ENCODE data around the gene BAK1.

The BAK1 gene

DNA sequence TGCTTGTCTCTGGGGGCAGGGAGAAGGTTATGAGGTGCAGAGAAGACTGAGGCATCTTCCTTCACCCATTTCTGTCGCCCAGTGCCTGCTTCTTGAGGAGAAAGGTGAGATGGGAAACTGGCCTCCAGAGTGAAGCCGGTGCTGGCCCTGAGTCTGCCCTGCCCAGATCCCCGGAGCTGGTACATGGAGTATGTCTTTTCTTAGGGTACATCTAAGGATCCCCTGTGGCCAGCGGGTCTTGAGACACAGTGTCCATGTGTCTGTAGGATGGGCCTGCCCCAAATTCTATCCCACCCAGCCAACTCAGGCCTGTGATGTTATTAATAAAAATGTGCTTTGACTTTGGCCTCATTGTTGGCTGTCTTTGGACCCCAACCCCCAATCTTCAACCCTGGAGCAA, 8.8 kb upstream of the BAK1 start:
- no peak overlapping the region for H3K4me3 ChIP-seq (ENCODE audit: insufficient read depth, low read depth, low read length, poor library complexity, severe bottlenecking)
- H3K4me1 ChIP-seq (ENCODE audit: control insufficient read depth, insufficient read depth, low read length, poor library complexity, severe bottlenecking) = peaks cover 21% of the 10 kb centered on the region
- DNase-seq = no peak
- H3K27ac ChIP-seq (ENCODE audit: insufficient read depth, low read length, poor library complexity, severe bottlenecking) = no peak overlapping the region
- H3K36me3 ChIP-seq (ENCODE audit: control insufficient read depth, insufficient read depth, low read length) = no peaks in the 10 kb centered on the region
- no peaks in the 10 kb centered on the region for H3K27me3 ChIP-seq (replicated peaks; ENCODE audit: control insufficient read depth, insufficient read depth, low read length, poor library complexity, severe bottlenecking)
- no peaks in the 10 kb centered on the region for H3K9me3 ChIP-seq (ENCODE audit: control insufficient read depth, low read length)

DNA sequence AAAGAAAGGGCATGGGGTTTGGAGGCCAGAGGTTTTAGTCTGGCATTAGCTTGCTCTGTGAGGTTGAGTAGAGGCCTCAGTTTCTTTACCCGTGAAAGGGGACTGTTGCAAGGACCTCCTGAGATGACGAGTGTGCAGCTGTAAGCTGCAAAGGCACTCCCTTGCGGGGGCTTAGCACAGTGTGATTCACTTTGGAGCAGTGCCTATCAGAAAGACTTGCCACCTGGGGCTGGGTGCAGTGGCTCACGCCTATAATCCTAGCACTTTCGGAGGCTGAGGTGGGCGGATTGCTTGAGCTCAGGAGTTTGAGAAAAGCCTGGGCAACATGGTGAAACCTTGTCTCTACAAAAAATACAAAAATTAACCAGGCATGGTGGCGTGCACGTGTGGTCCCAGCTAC, 7.5 kb upstream of the BAK1 start:
- Histone ChIP-seq H3K4me3 (ENCODE audit: insufficient read depth, low read depth, low read length, poor library complexity, severe bottlenecking) (no peak overlapping the region), H3K9me3 (ENCODE audit: control insufficient read depth, low read length) (no peaks in the 10 kb centered on the region), H3K36me3 (ENCODE audit: control insufficient read depth, insufficient read depth, low read length) (no peaks in the 10 kb centered on the region), H3K4me1 (ENCODE audit: control insufficient read depth, insufficient read depth, low read length, poor library complexity, severe bottlenecking) (peaks cover 11% of the 10 kb centered on the region), H3K27me3 (replicated peaks; ENCODE audit: control insufficient read depth, insufficient read depth, low read length, poor library complexity, severe bottlenecking) (no peaks in the 10 kb centered on the region), H3K27ac (ENCODE audit: insufficient read depth, low read length, poor library complexity, severe bottlenecking) (no peak overlapping the region)
- no peak for DNase-seq

DNA sequence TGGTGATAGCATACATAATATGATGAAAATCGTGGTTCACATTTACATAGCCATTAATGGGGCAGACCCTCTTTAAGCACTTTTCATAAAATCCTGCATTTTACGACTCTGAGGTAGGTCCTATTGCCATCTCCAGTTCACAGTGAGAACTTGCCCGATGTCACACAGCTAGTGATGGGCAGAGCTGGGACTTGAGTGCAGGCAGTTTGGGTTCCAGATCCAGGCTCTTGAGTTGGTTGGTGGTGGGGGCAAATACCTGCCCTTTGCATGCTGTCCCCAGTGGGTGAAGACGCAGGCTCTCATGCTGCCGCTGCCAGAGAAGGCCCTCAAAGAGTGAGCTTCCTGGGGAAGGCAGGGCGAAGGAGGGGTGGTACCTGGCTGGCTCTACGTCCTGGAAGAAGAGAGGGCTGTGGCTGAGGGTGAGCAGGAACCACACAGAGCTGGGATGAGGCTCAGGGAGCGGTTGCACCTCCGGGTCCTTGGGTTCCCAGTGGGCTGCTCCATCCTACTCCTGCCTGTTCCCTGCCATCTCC, 6.1 kb upstream of the BAK1 start:
- DNase-seq = no peak
- no peaks in the 10 kb centered on the region for H3K9me3 ChIP-seq (ENCODE audit: control insufficient read depth, low read length)
- H3K36me3 ChIP-seq (ENCODE audit: control insufficient read depth, insufficient read depth, low read length) = no peaks in the 10 kb centered on the region
- no peak overlapping the region for H3K4me3 ChIP-seq (ENCODE audit: insufficient read depth, low read depth, low read length, poor library complexity, severe bottlenecking)
- H3K4me1 ChIP-seq (ENCODE audit: control insufficient read depth, insufficient read depth, low read length, poor library complexity, severe bottlenecking) = peaks cover 11% of the 10 kb centered on the region
- H3K27me3 ChIP-seq (replicated peaks; ENCODE audit: control insufficient read depth, insufficient read depth, low read length, poor library complexity, severe bottlenecking) = no peaks in the 10 kb centered on the region
- H3K27ac ChIP-seq (ENCODE audit: insufficient read depth, low read length, poor library complexity, severe bottlenecking) = no peak overlapping the region

DNA sequence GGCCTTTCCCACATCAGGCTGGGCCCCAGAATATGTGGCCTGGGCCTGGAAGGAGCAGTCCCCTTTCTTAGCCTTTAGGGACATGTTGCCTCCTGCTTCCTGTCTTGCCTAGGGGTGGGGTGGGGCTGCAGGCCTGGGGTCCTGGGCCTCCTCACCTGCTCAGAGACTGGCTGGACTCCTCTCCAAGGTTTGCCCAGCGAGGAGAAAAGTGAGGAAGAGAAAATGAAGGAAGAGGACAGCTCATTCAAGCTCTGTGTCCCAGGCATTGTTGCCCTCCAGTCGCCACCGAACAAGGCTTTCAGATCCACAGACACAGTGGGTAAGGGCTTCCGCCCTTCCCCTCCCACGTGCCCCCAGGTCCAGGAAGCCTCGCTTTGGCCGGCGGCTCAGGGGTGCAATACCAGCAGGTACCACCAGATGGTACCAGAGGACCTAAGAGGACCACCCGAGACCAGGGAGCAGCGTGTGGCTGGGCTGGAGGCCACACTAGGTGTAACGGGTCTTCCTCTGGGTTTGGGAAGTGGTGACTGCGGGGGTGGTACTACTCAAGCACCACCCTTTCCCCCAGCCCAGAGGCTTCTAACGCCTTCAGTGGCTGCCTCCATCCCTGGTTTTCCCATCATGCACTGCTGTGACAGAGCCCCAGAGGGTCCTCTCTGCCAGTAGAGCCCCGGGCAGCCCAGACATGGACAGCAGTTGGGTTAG, 5.5 kb upstream of the BAK1 start:
- Histone ChIP-seq H3K36me3 (ENCODE audit: control insufficient read depth, insufficient read depth, low read length) (no peaks in the 10 kb centered on the region), H3K27ac (ENCODE audit: insufficient read depth, low read length, poor library complexity, severe bottlenecking) (peak overlapping the region; percentile 30), H3K9me3 (ENCODE audit: control insufficient read depth, low read length) (no peaks in the 10 kb centered on the region), H3K27me3 (replicated peaks; ENCODE audit: control insufficient read depth, insufficient read depth, low read length, poor library complexity, severe bottlenecking) (no peaks in the 10 kb centered on the region), H3K4me3 (ENCODE audit: insufficient read depth, low read depth, low read length, poor library complexity, severe bottlenecking) (no peak overlapping the region), H3K4me1 (ENCODE audit: control insufficient read depth, insufficient read depth, low read length, poor library complexity, severe bottlenecking) (peaks cover 11% of the 10 kb centered on the region)
- peak; percentile 77 to 80 (median 79) for DNase-seq

DNA sequence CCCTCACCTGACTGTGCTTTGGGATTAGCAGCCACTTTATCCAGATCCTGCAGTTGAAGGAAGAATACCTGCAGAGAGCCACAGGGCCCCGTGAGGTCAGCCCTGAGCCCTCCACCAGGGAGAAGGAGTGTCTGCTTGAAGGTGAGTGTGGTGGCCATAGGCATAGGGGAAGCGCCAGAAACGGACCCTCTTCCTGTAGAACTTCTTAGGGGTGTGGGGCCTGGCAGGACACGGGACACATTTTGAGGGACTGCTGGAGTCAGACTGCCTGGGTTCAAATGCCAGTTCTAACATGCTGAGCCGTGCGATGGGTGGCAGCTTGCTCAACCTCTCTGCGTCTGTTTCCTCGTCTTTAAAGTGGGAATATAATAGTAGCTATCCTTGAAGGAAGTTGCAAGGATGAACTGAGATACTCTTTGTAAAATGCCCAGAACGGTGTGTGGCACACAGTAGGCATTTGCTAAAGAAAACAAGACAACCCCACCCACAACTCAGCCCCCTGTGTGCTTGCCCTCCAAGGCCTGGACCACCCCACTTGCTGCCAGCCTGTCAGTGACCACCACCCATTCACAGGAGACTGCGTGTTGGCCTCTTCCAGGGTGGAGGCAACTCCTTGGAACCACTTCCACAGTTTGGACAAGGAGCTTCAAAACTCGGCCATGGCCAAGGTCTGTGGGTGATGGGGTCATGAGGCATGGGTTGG, 4.8 kb upstream of the BAK1 start:
- Histone ChIP-seq H3K4me3 (ENCODE audit: insufficient read depth, low read depth, low read length, poor library complexity, severe bottlenecking) (no peak overlapping the region), H3K36me3 (ENCODE audit: control insufficient read depth, insufficient read depth, low read length) (no peaks in the 10 kb centered on the region), H3K27ac (ENCODE audit: insufficient read depth, low read length, poor library complexity, severe bottlenecking) (peak overlapping the region; percentile 30), H3K4me1 (ENCODE audit: control insufficient read depth, insufficient read depth, low read length, poor library complexity, severe bottlenecking) (peaks cover 15% of the 10 kb centered on the region), H3K9me3 (ENCODE audit: control insufficient read depth, low read length) (no peaks in the 10 kb centered on the region), H3K27me3 (replicated peaks; ENCODE audit: control insufficient read depth, insufficient read depth, low read length, poor library complexity, severe bottlenecking) (no peaks in the 10 kb centered on the region)
- no peak for DNase-seq

DNA sequence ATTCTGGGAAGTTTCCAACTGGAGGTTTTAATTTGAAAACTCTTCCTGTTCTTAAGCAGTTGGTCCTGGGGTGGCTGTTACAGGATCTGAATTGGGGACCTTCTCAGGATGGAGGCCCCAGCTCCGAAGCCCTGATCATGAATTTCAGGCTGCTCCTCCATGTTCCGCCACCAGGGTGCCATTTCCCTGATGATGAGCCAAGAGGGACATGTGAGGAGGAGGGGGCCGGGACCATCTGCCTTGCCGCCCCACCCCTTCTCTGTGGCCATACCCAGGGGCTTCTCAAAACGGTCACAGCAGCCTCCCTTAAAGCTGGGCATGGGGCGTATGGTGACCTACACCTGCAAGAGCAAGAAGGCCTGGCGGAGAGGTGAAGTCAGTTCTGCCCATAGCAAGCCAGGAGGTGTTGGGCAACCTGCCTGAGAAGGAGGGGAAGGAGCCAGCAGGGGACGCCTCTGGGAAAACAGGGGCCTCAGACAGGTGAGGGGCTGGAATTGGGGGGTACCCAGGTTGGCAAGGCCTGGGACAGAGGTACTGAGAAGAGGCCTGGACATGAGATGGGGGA, 3.6 kb upstream of the BAK1 start:
- Histone ChIP-seq H3K27me3 (replicated peaks; ENCODE audit: control insufficient read depth, insufficient read depth, low read length, poor library complexity, severe bottlenecking) (no peaks in the 10 kb centered on the region), H3K36me3 (ENCODE audit: control insufficient read depth, insufficient read depth, low read length) (no peaks in the 10 kb centered on the region), H3K27ac (ENCODE audit: insufficient read depth, low read length, poor library complexity, severe bottlenecking) (no peak overlapping the region), H3K4me3 (ENCODE audit: insufficient read depth, low read depth, low read length, poor library complexity, severe bottlenecking) (no peak overlapping the region), H3K9me3 (ENCODE audit: control insufficient read depth, low read length) (no peaks in the 10 kb centered on the region), H3K4me1 (ENCODE audit: control insufficient read depth, insufficient read depth, low read length, poor library complexity, severe bottlenecking) (peaks cover 15% of the 10 kb centered on the region)
- no peak for DNase-seq

DNA sequence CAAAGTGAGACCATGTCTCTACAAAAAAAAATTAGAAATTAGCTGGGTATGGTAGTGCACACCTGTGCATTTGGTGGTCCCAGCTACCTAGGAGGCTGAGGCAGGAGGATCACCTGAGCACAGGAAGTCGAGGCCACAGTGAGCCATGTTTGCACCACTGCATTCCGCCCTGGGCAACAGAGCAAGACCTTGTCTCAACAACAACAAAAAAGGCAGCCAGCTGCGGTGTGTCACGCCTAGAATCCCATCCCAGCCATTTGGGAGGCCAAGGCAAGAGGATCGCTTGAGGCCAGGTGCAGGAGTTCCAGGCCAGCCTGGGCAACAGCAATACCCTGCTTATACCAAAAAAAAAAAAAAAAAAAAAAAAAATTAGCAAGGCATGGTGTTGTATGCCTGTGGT, 1.1 kb upstream of the BAK1 start:
- H3K27me3 ChIP-seq (replicated peaks; ENCODE audit: control insufficient read depth, insufficient read depth, low read length, poor library complexity, severe bottlenecking) = no peaks in the 10 kb centered on the region
- peaks cover 11% of the 10 kb centered on the region for H3K36me3 ChIP-seq (ENCODE audit: control insufficient read depth, insufficient read depth, low read length)
- no peak for DNase-seq
- H3K4me3 ChIP-seq (ENCODE audit: insufficient read depth, low read depth, low read length, poor library complexity, severe bottlenecking) = no peak overlapping the region
- H3K4me1 ChIP-seq (ENCODE audit: control insufficient read depth, insufficient read depth, low read length, poor library complexity, severe bottlenecking) = peaks cover 31% of the 10 kb centered on the region
- H3K27ac ChIP-seq (ENCODE audit: insufficient read depth, low read length, poor library complexity, severe bottlenecking) = no peak overlapping the region
- H3K9me3 ChIP-seq (ENCODE audit: control insufficient read depth, low read length) = no peaks in the 10 kb centered on the region

DNA sequence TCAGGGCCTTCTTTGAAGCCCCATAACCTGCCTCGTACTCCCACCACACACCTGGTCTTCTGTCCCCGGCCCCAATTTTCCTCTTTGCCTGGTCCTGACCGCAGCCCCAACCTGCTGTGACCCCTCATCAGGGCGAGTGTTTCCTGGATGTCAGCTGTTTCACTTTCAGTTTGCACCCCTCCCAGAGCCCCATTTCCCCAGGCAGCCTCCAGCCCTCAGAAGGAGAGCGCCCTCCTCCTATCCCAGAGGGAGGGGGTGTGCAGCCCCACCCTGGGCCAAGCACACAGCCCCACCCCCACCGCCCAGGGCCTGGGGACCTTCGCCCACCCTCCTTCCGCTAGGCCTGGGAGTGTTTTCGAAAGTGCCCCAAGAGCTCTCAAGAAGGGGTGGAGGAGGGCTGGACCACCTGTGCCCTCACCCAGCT, 1.5 kb downstream of the BAK1 start:
- H3K9me3 ChIP-seq (ENCODE audit: control insufficient read depth, low read length) = no peaks in the 10 kb centered on the region

DNA sequence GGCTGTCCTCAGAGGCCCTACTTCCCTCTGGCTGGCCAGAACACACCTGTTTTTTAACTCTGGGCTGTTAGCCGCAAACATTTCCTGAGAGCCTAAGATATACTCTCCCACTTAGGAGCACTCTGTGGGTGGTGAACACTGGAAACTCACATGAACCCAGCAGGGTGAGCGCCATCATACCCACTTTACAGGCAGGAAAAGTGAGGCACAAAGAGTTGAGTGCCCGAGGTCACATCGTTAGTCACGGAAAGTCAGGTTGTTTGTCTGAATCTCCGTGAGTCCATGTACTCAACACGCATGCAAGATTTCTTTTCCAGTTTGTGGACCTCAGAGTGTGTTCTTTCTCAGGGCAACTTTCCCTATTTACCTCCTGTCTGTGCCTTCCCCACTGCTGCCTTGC, 1.9 kb downstream of the BAK1 start:
- no peak for DNase-seq
- Histone ChIP-seq H3K9me3 (ENCODE audit: control insufficient read depth, low read length) (no peaks in the 10 kb centered on the region), H3K27me3 (replicated peaks; ENCODE audit: control insufficient read depth, insufficient read depth, low read length, poor library complexity, severe bottlenecking) (no peaks in the 10 kb centered on the region), H3K4me1 (ENCODE audit: control insufficient read depth, insufficient read depth, low read length, poor library complexity, severe bottlenecking) (peaks cover 20% of the 10 kb centered on the region), H3K36me3 (ENCODE audit: control insufficient read depth, insufficient read depth, low read length) (peaks cover 41% of the 10 kb centered on the region), H3K4me3 (ENCODE audit: insufficient read depth, low read depth, low read length, poor library complexity, severe bottlenecking) (peak overlapping the region; percentile 93), H3K27ac (ENCODE audit: insufficient read depth, low read length, poor library complexity, severe bottlenecking) (peak overlapping the region; percentile 89)

More for the DNA sequence above, 1.5 kb downstream of the BAK1 start:
- peak overlapping the region; percentile 93 for H3K4me3 ChIP-seq (ENCODE audit: insufficient read depth, low read depth, low read length, poor library complexity, severe bottlenecking)
- peak overlapping the region; percentile 89 for H3K27ac ChIP-seq (ENCODE audit: insufficient read depth, low read length, poor library complexity, severe bottlenecking)
- no peaks in the 10 kb centered on the region for H3K27me3 ChIP-seq (replicated peaks; ENCODE audit: control insufficient read depth, insufficient read depth, low read length, poor library complexity, severe bottlenecking)
- H3K4me1 ChIP-seq (ENCODE audit: control insufficient read depth, insufficient read depth, low read length, poor library complexity, severe bottlenecking) = peaks cover 20% of the 10 kb centered on the region
- peak in 2 of 3 donors; percentile 27 to 52 for DNase-seq
- H3K36me3 ChIP-seq (ENCODE audit: control insufficient read depth, insufficient read depth, low read length) = peaks cover 37% of the 10 kb centered on the region

DNA sequence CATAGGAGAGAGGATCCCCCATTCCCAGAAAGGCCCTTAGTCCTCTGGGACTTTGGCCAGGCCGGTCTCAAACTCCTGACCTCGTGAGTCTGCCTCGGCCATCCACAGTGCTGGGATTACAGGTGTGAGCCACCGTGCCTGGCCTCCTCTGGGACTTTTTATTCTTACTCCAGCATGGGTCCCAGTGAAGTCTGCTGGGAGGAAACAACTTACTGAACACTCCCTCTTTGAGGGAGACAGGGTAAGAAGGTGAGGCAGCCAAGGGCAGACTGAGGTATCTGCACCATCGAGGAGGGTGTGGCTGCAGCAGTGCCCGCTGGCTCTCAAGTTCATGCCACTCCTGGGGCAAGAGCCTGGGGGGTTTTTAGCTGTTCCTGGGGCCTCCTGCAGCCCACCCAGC, 2.4 kb downstream of the BAK1 start:
- peaks cover 20% of the 10 kb centered on the region for H3K4me1 ChIP-seq (ENCODE audit: control insufficient read depth, insufficient read depth, low read length, poor library complexity, severe bottlenecking)
- peak overlapping the region; percentile 93 for H3K4me3 ChIP-seq (ENCODE audit: insufficient read depth, low read depth, low read length, poor library complexity, severe bottlenecking)
- H3K36me3 ChIP-seq (ENCODE audit: control insufficient read depth, insufficient read depth, low read length) = peaks cover 41% of the 10 kb centered on the region
- no peaks in the 10 kb centered on the region for H3K27me3 ChIP-seq (replicated peaks; ENCODE audit: control insufficient read depth, insufficient read depth, low read length, poor library complexity, severe bottlenecking)
- peak overlapping the region; percentile 89 for H3K27ac ChIP-seq (ENCODE audit: insufficient read depth, low read length, poor library complexity, severe bottlenecking)
- H3K9me3 ChIP-seq (ENCODE audit: control insufficient read depth, low read length) = no peaks in the 10 kb centered on the region
- DNase-seq = no peak

Measured in effector memory CD4-positive, alpha-beta T cell (primary cell).